ENCODE measurements around the gene SLC5A12.

DNA sequence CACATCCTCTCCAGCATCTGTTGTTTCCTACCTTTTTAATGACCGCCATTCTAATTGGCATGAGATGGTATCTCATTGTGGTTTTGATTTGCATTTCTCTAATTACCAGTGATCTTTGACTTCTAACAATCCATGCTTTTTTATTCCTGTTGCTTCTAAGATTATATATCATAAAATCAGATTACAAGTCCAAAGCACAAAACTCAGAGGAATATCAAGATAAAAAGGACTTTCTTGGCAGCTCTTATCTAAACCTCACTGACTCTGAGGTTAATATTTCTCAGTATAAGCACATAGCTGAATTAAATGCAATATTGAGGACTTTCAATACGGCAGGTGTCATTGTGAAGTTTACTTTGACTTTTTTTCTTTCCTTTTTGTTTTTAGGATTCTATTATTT, 11.4 kb downstream of the SLC5A12 start:
- TF ChIP-seq GABPA (IDR thresholded peaks at IDR 0.05; ENCODE audit: low read depth) (no peak), POLR2AphosphoS5 (IDR thresholded peaks at IDR 0.05; ENCODE audit: low read depth) (no peak), SPI1 (IDR thresholded peaks at IDR 0.05; ENCODE audit: borderline replicate concordance, low read depth) (no peak)
- TF ChIP-seq, protein P1, sequence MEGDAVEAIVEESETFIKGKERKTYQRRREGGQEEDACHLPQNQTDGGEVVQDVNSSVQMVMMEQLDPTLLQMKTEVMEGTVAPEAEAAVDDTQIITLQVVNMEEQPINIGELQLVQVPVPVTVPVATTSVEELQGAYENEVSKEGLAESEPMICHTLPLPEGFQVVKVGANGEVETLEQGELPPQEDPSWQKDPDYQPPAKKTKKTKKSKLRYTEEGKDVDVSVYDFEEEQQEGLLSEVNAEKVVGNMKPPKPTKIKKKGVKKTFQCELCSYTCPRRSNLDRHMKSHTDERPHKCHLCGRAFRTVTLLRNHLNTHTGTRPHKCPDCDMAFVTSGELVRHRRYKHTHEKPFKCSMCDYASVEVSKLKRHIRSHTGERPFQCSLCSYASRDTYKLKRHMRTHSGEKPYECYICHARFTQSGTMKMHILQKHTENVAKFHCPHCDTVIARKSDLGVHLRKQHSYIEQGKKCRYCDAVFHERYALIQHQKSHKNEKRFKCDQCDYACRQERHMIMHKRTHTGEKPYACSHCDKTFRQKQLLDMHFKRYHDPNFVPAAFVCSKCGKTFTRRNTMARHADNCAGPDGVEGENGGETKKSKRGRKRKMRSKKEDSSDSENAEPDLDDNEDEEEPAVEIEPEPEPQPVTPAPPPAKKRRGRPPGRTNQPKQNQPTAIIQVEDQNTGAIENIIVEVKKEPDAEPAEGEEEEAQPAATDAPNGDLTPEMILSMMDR (IDR thresholded peaks at IDR 0.05; ENCODE audit: insufficient read depth, low read length) = no peak
- TF ChIP-seq, protein P2, sequence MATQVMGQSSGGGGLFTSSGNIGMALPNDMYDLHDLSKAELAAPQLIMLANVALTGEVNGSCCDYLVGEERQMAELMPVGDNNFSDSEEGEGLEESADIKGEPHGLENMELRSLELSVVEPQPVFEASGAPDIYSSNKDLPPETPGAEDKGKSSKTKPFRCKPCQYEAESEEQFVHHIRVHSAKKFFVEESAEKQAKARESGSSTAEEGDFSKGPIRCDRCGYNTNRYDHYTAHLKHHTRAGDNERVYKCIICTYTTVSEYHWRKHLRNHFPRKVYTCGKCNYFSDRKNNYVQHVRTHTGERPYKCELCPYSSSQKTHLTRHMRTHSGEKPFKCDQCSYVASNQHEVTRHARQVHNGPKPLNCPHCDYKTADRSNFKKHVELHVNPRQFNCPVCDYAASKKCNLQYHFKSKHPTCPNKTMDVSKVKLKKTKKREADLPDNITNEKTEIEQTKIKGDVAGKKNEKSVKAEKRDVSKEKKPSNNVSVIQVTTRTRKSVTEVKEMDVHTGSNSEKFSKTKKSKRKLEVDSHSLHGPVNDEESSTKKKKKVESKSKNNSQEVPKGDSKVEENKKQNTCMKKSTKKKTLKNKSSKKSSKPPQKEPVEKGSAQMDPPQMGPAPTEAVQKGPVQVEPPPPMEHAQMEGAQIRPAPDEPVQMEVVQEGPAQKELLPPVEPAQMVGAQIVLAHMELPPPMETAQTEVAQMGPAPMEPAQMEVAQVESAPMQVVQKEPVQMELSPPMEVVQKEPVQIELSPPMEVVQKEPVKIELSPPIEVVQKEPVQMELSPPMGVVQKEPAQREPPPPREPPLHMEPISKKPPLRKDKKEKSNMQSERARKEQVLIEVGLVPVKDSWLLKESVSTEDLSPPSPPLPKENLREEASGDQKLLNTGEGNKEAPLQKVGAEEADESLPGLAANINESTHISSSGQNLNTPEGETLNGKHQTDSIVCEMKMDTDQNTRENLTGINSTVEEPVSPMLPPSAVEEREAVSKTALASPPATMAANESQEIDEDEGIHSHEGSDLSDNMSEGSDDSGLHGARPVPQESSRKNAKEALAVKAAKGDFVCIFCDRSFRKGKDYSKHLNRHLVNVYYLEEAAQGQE (IDR thresholded peaks at IDR 0.05; ENCODE audit: insufficient replicate concordance, low read depth) = no peak

All from HL-60 (cell line).